ENCODE data around the gene USHBP1. TPM values are rescaled to one million over a fixed set of nuclear protein-coding genes. Genes with fewer than 3 reads are reported as not detected.
A peak's percentile ranks its signal among the peaks of the same experiment; 100 is the strongest.
"Not testable (repeated sequence)": the region's sequence is repeated elsewhere in the genome, so short reads cannot be mapped to it uniquely, and the experiment has no call there.

Gene USHBP1
- total RNA-seq, 1 experiment from 2014 or later: 7.5 TPM

DNA sequence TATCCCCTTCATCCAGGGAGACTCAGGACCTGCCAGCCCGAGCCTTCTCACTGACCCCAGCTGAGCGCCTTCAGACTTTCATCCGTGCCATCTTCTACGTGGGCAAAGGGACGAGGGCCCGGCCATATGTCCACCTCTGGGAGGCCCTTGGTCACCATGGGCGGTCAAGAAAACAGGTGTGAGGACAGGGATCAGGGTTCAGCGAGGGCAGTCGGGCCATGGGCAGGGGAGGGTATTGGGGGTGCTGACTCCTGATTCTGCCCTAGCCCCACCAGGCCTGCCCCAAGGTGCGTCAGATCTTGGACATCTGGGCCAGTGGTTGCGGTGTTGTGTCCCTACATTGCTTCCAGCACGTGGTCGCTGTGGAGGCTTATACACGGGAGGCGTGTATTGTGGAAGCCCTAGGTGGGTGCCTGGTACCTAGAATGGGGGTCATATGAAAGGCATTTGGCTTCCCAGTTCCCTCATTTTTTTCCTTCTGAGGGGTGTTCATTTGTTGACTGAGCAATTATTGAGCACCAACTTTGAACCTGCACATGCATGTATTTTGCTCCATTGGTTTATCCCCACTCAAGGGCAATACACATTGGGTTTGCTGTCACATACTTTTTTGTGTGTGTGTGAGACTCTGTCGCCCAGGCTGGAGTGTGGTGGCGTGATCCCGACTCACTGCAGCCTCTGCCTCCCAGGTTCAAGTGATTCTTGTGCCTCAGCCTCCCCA lies 21.0 kb upstream of the USHBP1 start:
- Histone ChIP-seq H3K4me3 (ENCODE audit: insufficient read depth, low read depth, low read length) (no peak overlapping the region), H3K27me3 (ENCODE audit: control insufficient read depth, insufficient read depth, low read length) (peaks cover 6% of the 10 kb centered on the region; the same call in 1 of the 2 replicates), H3K36me3 (replicated peaks; ENCODE audit: control insufficient read depth, insufficient read depth, low read length) (peaks cover 15% of the 10 kb centered on the region)
- no peak for DNase-seq

DNA sequence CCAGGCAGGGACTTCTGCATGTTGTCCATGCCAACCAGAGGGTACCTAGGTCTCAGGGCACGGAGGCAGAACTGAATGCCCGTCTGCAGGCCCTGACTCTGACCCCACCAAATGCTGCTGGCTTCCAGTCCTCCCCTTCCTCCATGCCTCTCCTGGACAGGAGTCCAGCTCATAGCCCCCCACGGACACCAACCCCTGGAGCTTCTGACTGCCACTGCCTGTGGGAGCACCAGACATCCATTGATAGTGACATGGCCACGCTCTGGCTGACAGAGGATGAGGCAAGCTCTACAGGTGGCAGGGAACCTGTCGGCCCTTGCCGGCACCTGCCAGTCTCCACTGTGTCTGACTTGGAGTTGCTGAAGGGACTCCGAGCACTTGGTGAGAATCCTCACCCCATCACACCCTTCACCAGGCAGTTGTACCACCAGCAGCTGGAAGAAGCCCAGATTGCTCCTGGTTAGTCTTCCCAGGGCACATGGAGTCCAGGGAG lies 19.0 kb upstream of the USHBP1 start:
- H3K36me3 ChIP-seq (replicated peaks; ENCODE audit: control insufficient read depth, insufficient read depth, low read length): peaks cover 17% of the 10 kb centered on the region
- no peak for DNase-seq
- peaks cover 6% of the 10 kb centered on the region; the same call in 1 of the 2 replicates for H3K27me3 ChIP-seq (ENCODE audit: control insufficient read depth, insufficient read depth, low read length)
- no peak overlapping the region for H3K4me3 ChIP-seq (ENCODE audit: insufficient read depth, low read depth, low read length)

DNA sequence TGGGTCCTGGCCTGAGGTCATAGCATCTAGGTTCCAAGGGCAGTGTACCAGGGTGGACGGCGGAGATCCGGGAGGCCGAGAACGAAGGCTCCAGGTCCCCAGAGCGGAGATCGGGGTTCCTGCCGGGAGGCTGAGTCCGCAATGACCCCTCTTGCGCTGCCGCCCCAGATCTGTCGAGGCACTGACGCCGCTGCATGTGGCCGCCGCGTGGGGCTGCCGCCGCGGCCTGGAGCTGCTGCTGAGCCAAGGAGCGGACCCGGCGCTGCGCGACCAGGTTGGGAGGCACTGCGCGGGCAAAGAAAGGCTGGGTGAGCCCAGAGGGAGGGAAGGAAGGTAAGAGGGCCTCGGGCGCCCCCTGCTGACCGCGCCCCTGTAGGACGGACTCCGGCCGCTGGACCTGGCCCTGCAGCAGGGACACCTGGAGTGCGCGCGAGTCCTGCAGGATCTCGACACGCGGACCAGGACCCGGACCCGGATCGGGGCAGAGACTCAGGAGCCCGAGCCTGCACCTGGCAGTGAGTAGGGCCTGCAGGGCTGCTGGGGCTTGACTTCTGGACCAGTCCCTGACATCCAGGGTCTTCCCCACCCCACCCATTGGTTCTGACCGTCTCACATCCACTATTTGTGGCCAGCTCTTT lies 18.1 kb upstream of the USHBP1 start:
- peaks cover 6% of the 10 kb centered on the region; the same call in 1 of the 2 replicates for H3K27me3 ChIP-seq (ENCODE audit: control insufficient read depth, insufficient read depth, low read length)
- peak; percentile 97 for DNase-seq

DNA sequence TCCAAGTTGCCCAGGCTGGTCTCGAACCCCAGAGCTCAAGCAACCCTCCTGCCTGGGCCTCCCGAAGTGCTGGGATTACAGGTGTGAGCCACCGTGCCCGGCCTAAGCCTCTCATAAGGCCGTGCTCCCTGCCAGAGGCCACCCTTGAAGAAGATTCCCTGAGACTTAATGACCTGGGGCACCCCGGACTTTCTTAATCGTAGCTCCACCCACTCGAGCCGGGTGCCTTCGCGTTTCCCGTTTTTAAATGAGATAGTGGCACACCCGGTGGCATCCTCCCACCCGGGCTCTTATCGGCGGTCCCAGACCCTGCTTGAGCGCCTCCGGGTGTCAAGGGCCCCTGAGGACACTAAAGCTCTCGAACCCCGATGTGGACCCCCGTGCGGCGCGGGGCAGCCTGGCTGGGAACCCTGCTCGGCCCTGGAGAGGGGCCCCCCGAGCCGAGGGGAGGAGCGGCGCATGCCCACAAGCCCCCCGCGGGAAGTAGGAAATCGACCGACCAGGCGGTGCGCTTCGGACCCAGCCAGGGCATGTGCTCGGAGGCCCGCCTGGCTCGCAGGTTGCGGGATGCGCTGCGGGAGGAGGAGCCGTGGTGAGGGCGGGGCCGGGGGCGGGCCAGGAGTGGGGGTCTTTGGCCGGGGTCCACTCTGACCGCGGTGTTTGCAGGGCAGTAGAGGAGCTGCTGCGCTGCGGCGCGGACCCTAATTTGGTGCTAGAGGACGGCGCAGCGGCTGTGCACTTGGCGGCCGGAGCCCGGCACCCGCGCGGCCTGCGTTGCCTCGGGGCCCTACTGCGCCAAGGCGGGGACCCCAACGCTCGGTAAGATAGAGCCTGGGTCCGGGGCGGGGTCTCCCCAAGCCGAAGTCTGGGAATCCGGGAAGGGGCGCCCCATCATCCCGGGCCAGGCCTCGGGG lies 17.1 kb upstream of the USHBP1 start, which contains the start of gene ANKLE1:
TSS of gene ANKLE1 (plus strand) at position 511 of the 914 bp plus-strand sequence. CDS start at position 531, 20 bp downstream.
- peak; percentile 91 for DNase-seq
- peaks cover 21% of the 10 kb centered on the region for H3K36me3 ChIP-seq (replicated peaks; ENCODE audit: control insufficient read depth, insufficient read depth, low read length)
- H3K27me3 ChIP-seq (ENCODE audit: control insufficient read depth, insufficient read depth, low read length): peaks cover 6% of the 10 kb centered on the region; the same call in 1 of the 2 replicates
- peak within 1 kb of the TSS; percentile 68 for H3K4me3 ChIP-seq (ENCODE audit: insufficient read depth, low read depth, low read length)

More for the DNA sequence above, 18.1 kb upstream of the USHBP1 start:
- Histone ChIP-seq H3K4me3 (ENCODE audit: insufficient read depth, low read depth, low read length) (peak overlapping the region; percentile 68), H3K36me3 (replicated peaks; ENCODE audit: control insufficient read depth, insufficient read depth, low read length) (peaks cover 17% of the 10 kb centered on the region)

- Histone ChIP-seq H3K27me3 (ENCODE audit: control insufficient read depth, insufficient read depth, low read length) (peaks cover 6% of the 10 kb centered on the region; the same call in 1 of the 2 replicates), H3K36me3 (replicated peaks; ENCODE audit: control insufficient read depth, insufficient read depth, low read length) (peaks cover 24% of the 10 kb centered on the region), H3K4me3 (ENCODE audit: insufficient read depth, low read depth, low read length) (no peak overlapping the region)
- no peak for DNase-seq
These were observed 14.9 kb upstream of the USHBP1 start for GRCh38 chr19:17279436-17279835.

DNA sequence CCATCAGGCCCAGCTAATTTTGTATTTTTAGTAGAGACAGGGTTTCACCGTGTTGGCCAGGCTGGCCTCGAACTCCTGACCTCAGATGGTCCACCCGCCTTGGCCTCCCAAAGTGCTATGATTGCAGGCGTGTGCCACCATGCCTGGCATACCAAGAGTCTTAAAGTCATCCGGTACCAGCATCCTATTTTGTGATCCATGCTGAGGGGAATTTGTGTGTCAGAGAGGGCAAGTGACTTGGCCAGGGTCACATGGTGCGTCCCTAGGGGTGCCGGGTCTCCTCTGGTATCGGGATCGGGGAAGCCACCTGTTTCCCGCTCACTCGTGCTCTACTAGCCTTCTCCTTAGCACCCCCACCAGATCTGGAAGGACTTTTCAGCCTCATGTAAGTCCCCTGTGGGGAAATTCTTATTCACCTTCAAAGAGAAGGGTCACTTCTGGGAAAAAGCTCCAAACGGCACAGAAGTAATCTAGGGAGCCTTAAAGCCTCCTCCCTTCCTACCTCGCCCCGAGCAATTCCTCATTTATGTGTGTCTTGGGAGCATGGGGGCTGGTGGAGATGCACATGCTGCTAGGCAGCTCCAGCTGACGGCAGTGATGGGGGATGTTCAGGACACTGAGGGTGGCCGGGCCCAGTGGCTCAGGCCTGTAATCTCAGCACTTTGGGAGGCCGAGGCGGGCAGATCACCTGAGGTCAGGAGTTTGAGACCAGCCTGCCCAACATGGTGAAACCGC lies 11.1 kb upstream of the USHBP1 start:
- Histone ChIP-seq H3K4me3 (ENCODE audit: insufficient read depth, low read depth, low read length) (no peak overlapping the region), H3K36me3 (replicated peaks; ENCODE audit: control insufficient read depth, insufficient read depth, low read length) (peaks cover 26% of the 10 kb centered on the region), H3K27me3 (ENCODE audit: control insufficient read depth, insufficient read depth, low read length) (no peaks in the 10 kb centered on the region)
- DNase-seq: no peak

DNA sequence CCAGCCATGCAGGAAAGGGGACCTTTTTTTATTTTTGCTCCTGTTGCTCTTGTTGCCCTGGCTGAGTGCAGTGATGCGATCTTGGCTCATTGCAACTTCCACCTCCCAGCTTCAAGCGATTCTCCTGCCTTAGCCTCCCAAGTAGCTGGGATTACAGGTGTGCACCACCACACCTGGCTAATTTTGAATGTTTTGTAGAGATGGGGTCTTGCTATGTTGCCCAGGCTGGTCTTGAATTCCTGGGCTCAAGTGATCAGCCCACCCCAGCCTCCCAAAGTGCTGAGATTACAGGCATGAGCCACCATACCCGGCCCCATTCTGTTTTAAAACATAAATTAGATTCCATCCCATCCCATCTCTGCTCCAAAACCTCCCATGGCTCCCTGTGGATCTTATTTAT lies 10.3 kb upstream of the USHBP1 start:
- H3K36me3 ChIP-seq (replicated peaks; ENCODE audit: control insufficient read depth, insufficient read depth, low read length): peaks cover 30% of the 10 kb centered on the region
- not testable (repeated sequence) for H3K27me3 ChIP-seq (ENCODE audit: control insufficient read depth, insufficient read depth, low read length); H3K4me3 ChIP-seq (ENCODE audit: insufficient read depth, low read depth, low read length); DNase-seq

DNA sequence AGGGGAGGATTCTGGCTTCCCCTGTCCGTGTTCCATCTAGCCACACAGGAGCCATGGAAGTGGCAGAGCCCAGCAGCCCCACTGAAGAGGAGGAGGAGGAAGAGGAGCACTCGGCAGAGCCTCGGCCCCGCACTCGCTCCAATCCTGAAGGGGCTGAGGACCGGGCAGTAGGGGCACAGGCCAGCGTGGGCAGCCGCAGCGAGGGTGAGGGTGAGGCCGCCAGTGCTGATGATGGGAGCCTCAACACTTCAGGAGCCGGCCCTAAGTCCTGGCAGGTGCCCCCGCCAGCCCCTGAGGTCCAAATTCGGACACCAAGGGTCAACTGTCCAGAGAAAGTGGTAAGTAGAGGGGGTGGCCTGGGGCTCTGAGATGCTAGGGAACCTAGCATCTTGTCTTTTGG lies 4.2 kb upstream of the USHBP1 start:
- H3K27me3 ChIP-seq (ENCODE audit: control insufficient read depth, insufficient read depth, low read length): no peaks in the 10 kb centered on the region
- H3K36me3 ChIP-seq (replicated peaks; ENCODE audit: control insufficient read depth, insufficient read depth, low read length): peaks cover 15% of the 10 kb centered on the region
- no peak for DNase-seq
- no peak overlapping the region for H3K4me3 ChIP-seq (ENCODE audit: insufficient read depth, low read depth, low read length)

DNA sequence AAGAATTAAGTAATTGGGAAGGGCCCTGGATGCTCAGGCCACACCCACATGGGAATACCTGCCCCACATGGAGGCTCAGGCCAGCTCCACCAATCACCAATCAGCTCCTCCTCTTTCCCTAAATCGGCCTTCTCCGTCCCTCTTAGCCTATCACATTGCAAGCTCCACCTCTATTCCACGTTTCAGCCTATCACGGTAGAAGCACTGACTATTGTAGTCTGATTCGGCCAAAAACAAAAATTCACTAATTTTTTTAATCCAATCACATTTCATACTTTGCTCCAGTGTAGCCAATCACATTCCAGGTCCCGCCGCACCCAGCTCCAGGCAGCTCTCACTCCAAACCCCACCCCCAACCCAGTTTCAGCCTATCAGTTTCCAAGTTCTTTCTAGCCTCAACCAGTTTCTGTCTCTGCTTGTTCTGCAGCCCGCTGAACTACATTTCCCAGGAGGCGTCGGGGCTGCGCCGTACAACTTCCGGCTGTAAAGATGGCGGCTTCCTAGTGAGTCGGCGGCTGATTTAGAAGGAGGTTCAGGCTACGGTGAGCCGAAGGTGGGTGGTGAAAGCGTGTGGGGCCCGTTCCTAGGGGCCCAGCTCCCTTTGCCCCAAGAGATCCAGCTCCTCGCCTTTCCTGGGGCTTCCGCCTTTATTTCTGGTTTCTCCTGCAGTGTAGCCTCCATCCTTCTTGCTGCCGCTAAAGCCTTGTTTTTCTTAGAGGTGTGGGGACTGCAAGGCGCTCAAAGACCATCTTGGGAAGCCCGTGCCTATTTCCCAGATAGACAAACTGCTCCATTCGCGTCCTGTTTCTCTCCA lies 2.6 kb upstream of the USHBP1 start, which contains the start of gene BABAM1:
TSS of gene BABAM1 (plus strand) at position 469 of the 814 bp plus-strand sequence. CDS start 1,364 bp downstream, outside the sequence.
- DNase-seq: peak; percentile 99
- Histone ChIP-seq H3K4me3 (ENCODE audit: insufficient read depth, low read depth, low read length) (peak within 1 kb of the TSS; percentile 60), H3K27me3 (ENCODE audit: control insufficient read depth, insufficient read depth, low read length) (no peaks in the 10 kb centered on the region), H3K36me3 (replicated peaks; ENCODE audit: control insufficient read depth, insufficient read depth, low read length) (peaks cover 12% of the 10 kb centered on the region)

GRCh38 chr19:17266589-17266974 lies 2.0 kb upstream of the USHBP1 start:
- no peak for DNase-seq
- Histone ChIP-seq H3K36me3 (replicated peaks; ENCODE audit: control insufficient read depth, insufficient read depth, low read length) (peaks cover 11% of the 10 kb centered on the region), H3K4me3 (ENCODE audit: insufficient read depth, low read depth, low read length) (no peak overlapping the region), H3K27me3 (ENCODE audit: control insufficient read depth, insufficient read depth, low read length) (no peaks in the 10 kb centered on the region)

DNA sequence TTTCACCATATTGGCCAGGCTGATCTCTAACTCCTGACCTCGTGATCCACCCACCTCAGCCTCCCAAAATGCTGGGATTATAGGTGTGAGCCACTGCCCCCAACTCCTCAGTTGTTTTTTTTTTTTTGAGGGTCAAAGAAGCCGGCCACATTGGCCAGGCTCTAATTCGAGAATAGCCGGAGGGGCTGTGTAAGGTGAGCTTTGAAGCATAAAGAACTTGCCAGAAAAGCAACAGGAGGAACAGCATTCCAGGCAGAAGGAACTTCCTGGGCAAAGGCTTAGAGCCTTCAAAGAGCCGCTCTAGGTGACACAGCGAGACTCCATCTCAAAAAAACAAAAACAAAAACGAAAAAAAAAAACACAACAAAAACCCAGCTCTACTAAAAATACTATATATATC lies 1.5 kb upstream of the USHBP1 start:
- DNase-seq: no peak
- Histone ChIP-seq H3K4me3 (ENCODE audit: insufficient read depth, low read depth, low read length) (no peak overlapping the region), H3K36me3 (replicated peaks; ENCODE audit: control insufficient read depth, insufficient read depth, low read length) (peaks cover 5% of the 10 kb centered on the region), H3K27me3 (ENCODE audit: control insufficient read depth, insufficient read depth, low read length) (no peaks in the 10 kb centered on the region)

GRCh38 chr19:17263712-17264640 lies 569 bp downstream of the USHBP1 start:
- no peaks in the 10 kb centered on the region for H3K27me3 ChIP-seq (ENCODE audit: control insufficient read depth, insufficient read depth, low read length)
- H3K4me3 ChIP-seq (ENCODE audit: insufficient read depth, low read depth, low read length): 0 out of 2 replicates have a peak overlapping the region, but pooled peaks have one; percentile 1
- peak; percentile 52 for DNase-seq
- peaks cover 2% of the 10 kb centered on the region for H3K36me3 ChIP-seq (replicated peaks; ENCODE audit: control insufficient read depth, insufficient read depth, low read length)
